Mesenteric fat pad (tissue), 1 donor: Measurements from ENCODE around the gene SCN8A. TPM values are rescaled to one million over a fixed set of nuclear protein-coding genes. Genes with fewer than 3 reads are reported as not detected.
"Not testable (repeated sequence)": the region's sequence is repeated elsewhere in the genome, so short reads cannot be mapped to it uniquely, and the experiment has no call there.

ENCODE experiments used
- DNase-seq: peaks from one replicate; pipeline ENCODE4 v3.0.0-alpha.2; 2020; ENCODE audit warnings: low spot score
- total RNA-seq: library from RNA; stranded (reverse); fragmentation: NEBNext Ultra II Directional; extraction: Animal tissue kit (Norgen Biotek cat#: 25700); gene quantifications from one replicate; pipeline ENCODE4 v1.2.1, GENCODE V29; 2021
- donor health status: DM: yes; HTN: yes; CAD: no.

The SCN8A gene
- total RNA-seq, 1 donor from 2014 or later: 1.2 TPM

GRCh38 chr12:51814311-51815088 lies 223.5 kb downstream of the SCN8A start:
- peak; percentile 94 for DNase-seq

- DNase-seq: no peak
These were observed 224.5 kb downstream of the SCN8A start for GRCh38 chr12:51815571-51815970.

DNA sequence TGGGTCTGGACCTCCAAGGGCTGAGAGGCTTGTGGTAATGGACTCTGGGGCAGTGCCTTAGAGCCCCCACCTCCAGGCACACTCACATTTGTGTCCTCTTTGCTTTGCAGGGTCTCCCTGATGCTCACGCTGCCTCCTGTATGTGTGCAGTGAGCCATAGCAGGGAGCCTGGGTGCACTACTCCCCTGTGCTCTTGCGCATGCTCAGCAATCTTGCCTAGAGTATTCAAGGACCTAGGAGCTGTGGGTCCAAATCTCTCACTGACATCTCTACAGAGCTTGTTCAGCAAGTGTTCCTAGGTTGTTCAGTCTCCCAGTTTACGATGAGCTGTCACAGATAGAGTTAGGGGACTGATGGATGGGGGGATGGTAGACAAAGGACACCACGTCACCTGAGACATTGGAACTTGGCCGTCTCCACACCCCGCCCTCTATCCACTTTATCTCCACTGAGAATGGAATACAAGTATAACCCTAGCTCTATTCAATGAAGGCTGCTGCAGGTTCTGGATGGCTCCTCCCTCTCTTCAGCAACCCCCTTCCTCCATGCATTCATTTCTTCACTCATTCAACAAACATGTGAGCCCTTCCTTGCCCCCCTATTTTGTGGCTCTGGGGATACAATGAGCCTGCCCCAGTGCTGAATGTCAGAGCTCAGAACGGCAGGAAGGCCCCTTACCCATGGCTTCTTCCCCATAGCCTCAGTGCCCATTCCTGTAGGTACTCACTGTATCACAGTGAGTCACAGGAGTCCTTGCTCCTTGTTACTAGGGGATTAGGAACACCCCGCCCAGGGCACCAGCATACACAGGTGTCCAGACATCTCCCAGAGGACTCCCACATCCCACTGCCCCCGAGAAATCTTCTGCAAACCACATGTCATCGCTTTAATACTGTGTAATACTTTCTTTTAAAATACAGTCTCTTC lies 226.3 kb downstream of the SCN8A start:
- DNase-seq: no peak

DNA sequence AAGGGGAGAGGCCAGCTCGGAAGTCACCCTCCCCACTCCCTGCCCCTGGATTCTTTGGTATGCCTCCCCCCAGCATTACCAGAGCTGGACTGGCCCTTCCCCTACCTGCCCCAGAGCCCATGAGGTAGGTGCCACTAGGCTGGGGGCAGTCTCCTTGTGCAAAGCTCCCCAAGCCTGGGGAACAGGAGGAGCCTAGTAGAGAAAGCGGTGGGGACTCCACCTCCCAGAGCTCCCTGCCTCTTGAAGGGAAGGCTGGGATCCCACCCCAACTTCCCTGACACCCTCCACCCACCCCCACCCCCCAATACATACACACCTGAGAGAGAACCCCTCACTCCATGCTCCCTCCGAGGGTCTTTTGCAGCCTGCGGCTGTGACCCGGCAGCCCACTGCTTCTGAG lies 227.1 kb downstream of the SCN8A start:
- DNase-seq: no peak

GRCh38 chr12:51818566-51819300 lies 227.7 kb downstream of the SCN8A start:
- no peak for DNase-seq

DNA sequence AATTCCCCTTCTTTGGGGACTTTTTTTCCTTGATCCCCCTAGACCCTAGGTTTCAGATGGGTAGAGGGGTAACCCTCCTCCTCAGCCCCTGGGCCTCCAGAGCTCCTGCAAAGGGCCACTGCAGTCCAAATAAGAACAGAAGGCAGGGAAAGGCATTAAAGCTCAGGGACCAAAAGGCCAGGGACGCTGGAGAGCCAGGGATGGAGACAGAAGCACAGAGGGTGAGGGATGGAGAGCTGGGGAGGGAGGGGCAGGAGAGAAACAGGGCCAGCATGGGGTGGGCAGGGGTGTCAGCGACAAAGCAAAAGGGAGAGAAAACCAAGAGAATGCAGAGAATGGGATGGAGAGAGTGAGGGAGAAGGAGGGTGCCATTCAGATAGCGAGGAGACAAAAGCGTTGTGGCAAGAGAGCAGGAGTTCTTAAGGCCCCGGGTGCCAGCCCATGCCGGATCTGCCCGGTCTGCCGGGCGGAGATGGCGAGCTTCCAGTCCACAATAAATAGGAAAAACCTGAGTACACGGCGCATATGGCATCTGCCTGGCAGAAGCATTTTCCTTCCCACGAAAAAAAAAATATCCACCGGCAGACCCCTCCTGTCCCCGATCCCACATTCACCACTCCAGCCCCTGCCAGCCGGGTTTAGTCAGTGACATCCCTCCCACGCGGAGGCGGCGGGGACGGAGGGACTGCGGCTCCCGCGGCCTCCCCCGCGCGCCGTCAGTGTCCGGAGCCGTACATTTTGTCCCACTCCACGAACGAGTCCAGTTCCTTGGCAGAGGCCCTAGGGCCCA lies 228.9 kb downstream of the SCN8A start:
- no peak for DNase-seq

DNA sequence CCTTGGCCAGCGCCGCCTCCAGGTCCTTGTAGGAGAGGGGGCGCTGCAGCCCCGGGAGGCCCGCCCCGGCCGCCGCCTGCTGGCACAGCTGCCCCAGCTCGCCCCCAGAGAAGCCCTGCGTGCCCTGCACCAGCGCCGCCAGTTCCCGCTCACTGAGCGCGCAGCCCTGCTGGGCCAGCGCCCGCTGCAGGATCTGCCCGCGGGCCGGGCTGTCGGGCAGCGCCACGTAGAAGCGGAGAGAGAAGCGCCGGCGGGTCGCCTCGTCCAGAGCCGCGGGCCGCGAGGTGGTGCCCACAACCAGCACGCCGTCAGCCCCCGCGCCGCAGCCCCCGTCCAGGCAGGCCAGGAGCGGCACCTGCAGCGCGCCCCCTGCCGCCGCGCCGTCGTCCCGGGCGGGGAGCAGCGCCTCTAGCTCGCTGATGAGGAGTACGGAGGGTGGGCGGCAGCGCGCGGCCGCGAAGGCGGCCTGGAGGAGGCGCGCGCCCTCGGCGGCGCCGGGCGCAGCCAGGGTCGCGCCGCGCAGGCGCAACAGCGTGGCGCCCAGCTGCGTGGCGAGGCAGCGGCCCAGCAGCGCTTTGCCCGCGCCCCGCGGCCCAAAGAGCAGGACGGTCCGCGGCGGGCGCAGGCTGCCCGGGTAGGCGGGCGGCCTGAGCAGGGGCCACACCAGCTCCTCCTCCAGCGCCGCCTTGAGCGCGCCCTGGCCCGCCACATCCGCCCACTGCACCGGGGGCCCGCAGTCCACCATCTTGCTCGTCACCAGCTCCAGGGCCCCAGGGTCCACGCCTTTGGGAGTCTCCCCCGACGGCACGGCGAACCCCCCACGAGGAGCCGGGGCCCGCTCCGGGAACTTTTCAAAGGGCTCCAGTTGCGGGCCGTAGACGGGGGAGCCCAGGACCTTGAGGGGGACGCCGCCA lies 229.8 kb downstream of the SCN8A start:
- no peak for DNase-seq

DNA sequence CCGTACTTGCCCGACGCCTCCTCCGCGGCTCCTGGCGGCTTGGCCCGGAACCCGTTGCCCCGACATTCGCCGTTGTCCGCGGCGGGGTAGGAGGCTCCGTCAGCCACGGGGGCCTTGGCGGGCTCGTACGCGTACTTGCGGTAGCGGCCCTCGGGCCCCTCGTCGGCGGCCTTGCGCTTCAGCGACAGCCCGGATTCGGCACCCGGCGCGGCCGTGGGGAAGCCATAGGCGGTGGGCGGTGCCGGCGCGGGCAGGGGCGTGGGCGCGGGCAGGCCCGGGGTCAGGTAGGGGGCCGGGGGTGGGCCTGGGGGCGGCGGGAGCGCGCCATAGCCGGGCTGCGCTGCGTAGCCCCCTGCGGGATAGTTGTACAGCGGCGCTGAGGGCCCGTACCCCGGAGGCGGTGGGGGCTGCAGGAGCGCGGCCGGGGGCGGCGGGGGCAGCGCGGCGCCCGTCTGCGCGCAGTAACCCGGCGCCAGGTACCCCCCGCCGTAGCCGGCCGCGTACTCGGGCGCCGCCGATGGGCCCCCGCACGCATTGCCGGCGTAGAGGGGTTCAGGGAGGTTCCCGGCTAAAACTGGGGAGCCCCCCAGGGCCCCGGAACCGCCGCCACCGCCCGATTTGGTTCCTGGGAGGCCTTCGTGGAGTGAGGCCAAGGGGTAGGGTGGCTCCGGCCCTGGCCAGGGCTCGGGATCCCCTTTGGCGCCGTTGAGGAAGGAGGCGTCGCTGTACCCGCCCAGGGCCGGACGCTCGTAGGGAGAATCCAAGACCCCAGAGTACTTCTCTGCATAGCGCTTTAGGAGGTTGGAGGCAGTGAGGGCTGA lies 230.6 kb downstream of the SCN8A start:
- no peak for DNase-seq

GRCh38 chr12:51822261-51822616 lies 231.2 kb downstream of the SCN8A start:
- DNase-seq: no peak

DNA sequence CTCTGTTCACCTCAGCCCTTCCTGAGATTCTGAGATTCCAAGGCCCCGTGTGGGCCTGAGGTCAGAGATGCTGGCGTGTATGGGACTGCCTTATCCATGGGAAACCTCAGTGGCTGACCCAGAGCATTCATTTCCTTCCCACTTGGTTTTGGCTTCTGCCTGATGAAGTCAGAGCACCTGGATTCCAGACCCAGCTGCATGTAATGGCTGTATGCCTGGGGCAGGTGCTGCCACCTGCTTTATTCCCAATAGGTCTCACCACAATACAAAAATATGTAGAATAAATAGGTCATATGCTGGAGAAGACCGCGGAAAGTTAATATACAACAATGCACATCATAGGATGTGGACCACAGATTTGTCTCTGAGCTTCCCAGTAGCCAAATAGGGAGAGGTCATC lies 231.9 kb downstream of the SCN8A start:
- no peak for DNase-seq

GRCh38 chr12:51823875-51824565 lies 233.0 kb downstream of the SCN8A start:
- no peak for DNase-seq

DNA sequence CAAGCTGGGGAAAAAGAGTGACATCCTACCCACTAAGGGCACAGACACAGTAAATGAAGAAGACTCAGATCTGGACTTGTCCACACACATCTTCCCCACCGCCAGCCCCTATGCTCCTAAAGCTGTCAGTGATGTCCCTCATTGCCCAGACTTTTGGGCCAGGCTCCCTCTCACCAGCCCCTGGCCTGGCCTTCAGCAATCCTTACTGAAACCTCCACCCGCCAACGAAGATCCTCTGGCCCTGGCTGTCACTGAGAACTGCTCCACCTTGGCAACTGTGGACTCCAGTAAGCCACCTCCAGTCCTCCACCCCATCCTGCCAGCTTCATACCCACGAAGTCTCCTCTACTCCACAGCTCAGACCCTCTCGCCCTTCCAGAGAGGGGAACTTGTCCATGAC lies 234.2 kb downstream of the SCN8A start:
- DNase-seq: no peak

GRCh38 chr12:51826881-51827280 lies 235.8 kb downstream of the SCN8A start:
- DNase-seq: no peak

DNA sequence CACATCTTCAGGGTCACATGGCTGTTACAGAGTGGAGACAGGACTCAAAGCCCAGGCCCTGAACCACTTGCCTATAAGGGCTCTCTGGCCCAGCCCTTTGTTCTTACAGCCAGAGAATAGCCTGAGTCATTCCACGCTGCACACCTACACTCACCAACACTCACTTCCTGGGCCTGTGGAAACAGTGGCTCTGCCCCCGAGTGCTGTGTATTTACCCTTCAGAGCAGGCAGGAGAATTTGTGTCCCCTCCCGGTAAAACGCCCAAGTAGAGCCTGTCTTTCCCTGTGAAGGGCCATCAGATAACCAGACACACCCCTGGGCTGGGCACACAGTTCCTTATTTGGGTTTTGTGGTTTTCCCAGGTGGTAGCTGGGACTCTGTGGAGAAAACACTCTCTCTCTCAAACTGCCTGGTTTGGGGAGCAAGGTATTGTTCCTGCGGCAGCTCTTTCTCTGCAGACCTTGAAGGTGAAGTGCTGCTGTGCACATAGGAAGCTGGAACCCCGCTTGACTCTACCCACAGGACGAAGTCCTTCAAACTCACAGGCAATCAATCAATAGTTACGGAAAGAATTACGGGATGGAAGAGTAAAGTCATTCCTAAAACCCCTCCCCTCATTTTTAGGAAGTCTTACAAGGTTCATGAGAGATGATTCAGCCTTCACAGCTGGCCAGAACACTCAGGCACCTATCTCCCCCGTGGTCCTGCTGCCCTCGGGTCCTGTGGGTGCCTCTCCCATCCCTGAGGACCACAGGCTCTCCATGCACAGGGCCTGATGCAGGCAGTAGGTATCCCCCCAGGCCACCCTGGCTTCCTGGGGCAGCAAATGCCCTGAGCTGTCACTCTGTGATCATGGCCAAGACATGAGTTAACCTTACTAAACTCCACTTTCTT lies 237.1 kb downstream of the SCN8A start:
- no peak for DNase-seq

- no peak for DNase-seq
These were observed 238.0 kb downstream of the SCN8A start for GRCh38 chr12:51829011-51829481.

DNA sequence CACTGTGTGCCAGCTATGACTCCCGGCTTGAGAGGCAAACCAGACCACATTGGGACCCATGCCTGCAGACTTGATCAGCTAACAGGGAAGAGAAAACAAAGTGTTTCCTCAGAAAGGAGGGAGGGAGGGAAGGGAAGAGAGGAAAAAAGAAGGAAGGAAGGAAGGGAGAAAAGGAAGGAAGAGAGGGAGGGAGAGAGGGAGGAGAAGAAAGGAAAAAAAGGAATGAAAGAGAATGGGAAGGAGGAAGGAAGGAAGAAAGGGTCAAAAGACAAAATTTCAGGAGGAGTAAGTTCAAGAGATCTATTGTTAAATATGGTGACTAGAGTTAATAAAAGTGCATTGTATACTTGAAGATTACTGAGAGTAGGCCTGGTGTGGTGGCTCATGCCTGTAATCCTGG lies 238.6 kb downstream of the SCN8A start:
- no peak for DNase-seq

GRCh38 chr12:51831817-51832216 lies 240.8 kb downstream of the SCN8A start:
- not testable (repeated sequence) for DNase-seq
